GM23248 (cell line): ENCODE data around the gene RAB11FIP5. TPM values are rescaled to one million over a fixed set of nuclear protein-coding genes. Genes with fewer than 3 reads are reported as not detected.
"Not testable (repeated sequence)": the region's sequence is repeated elsewhere in the genome, so short reads cannot be mapped to it uniquely, and the experiment has no call there.

Experiments used
- DNase-seq: peaks from one replicate; pipeline ENCODE4 v3.0.0-alpha.2; 2015
- H2AFZ ChIP-seq: fragments of 200-600 bp; sonication (generic); 2 replicates; pipeline ENCODE4 v1.6.1; 2016; ENCODE audit warnings: antibody characterized with exemption
- H3F3A ChIP-seq: fragments of 200-600 bp; sonication (generic); 2 replicates; pipeline ENCODE4 v1.6.1; 2016; ENCODE audit warnings: mild to moderate bottlenecking, antibody characterized with exemption, mixed run types; ENCODE audit not compliant: insufficient read depth
- H3K27ac ChIP-seq: fragments of 200-600 bp; sonication (generic); 2 replicates; pipeline ENCODE4 v1.5.1; 2016; ENCODE audit warnings: mild to moderate bottlenecking
- H3K27me3 ChIP-seq: fragments of 200-600 bp; sonication (generic); replicated peaks from 2 replicates; pipeline ENCODE4 v1.6.1; 2016; ENCODE audit warnings: mild to moderate bottlenecking; ENCODE audit not compliant: insufficient read depth
- H3K36me3 ChIP-seq: fragments of 200-600 bp; sonication (generic); 2 replicates; pipeline ENCODE4 v1.6.1; 2016; ENCODE audit warnings: low read depth, mild to moderate bottlenecking
- H3K4me1 ChIP-seq: fragments of 200-600 bp; sonication (generic); 2 replicates; pipeline ENCODE4 v1.6.1; 2016; ENCODE audit warnings: mild to moderate bottlenecking; ENCODE audit not compliant: insufficient read depth
- H3K4me2 ChIP-seq: fragments of 200-600 bp; sonication (generic); one replicate; pipeline ENCODE4 v1.6.1; 2016; ENCODE audit warnings: mild to moderate bottlenecking; ENCODE audit not compliant: unreplicated experiment
- H3K4me3 ChIP-seq: fragments of 200-600 bp; sonication (generic); 2 replicates; pipeline ENCODE4 v1.5.1; 2016; ENCODE audit warnings: mild to moderate bottlenecking
- H3K79me2 ChIP-seq: fragments of 200-600 bp; sonication (generic); 2 replicates; pipeline ENCODE4 v1.6.1; 2016; ENCODE audit warnings: mild to moderate bottlenecking; ENCODE audit not compliant: insufficient read depth
- H3K9ac ChIP-seq: fragments of 200-600 bp; sonication (generic); 2 replicates; pipeline ENCODE4 v1.6.1; 2016; ENCODE audit warnings: mild to moderate bottlenecking
- H3K9me2 ChIP-seq: fragments of 200-600 bp; sonication (generic); 2 replicates; pipeline ENCODE4 v1.6.1; 2016; ENCODE audit warnings: mixed run types, mild to moderate bottlenecking, moderate library complexity; ENCODE audit not compliant: insufficient read depth
- H3K9me3 ChIP-seq: fragments of 200-600 bp; sonication (generic); one replicate; pipeline ENCODE4 v1.6.1; 2017; ENCODE audit warnings: low read depth
- H4K20me1 ChIP-seq: fragments of 200-600 bp; sonication (generic); 2 replicates; pipeline ENCODE4 v1.6.0; 2016; ENCODE audit not compliant: insufficient read depth
- EZH2 ChIP-seq: fragments of 200-600 bp; sonication (generic); IDR thresholded peaks from 2 replicates; pipeline ENCODE4 v1.6.1; 2018; ENCODE audit warnings: antibody characterized with exemption, mild to moderate bottlenecking; ENCODE audit not compliant: insufficient read depth, poor library complexity, severe bottlenecking
- EZH2phosphoT487 ChIP-seq: fragments of 200-600 bp; sonication (generic); IDR thresholded peaks from 2 replicates; pipeline ENCODE4 v1.6.1; 2018; ENCODE audit warnings: antibody characterized with exemption, moderate library complexity, mild to moderate bottlenecking, low read depth; ENCODE audit not compliant: insufficient read depth
- WGBS, 2 experiments: methylation state at CpG; one replicate each; pipeline ENCODE4 v1.1.6; 2015 to 2017; ENCODE audit warnings: low lambda C conversion rate in 2 of 2, low coverage in 1 of 2; ENCODE audit errors: missing lambda C conversion rate in 2 of 2; 5-methylcytosine and 5-hydroxymethylcytosine counted together
- in situ Hi-C: fragments of 300-500 bp; cut with MboI; formaldehyde crosslinking; loops from 2 replicates; pipeline ENCODE4 v1.15.0; 2020
- polyA plus RNA-seq: library from polyadenylated mRNA; unstranded; fragments of >200 nt; fragmentation: Nextera tagmentation; extraction: Ambion mirVana; gene quantifications from 2 replicates; pipeline ENCODE4 v1.2.1, GENCODE V29; 2016
- total RNA-seq: library from RNA; depleted of rRNA; stranded (reverse); fragments of >200 nt; shearing (Covaris generic); gene quantifications from 2 replicates; pipeline ENCODE4 v1.2.3, GENCODE V29; 2014

RAB11FIP5 gene
- total and polyA plus RNA-seq, 2 experiments from 2014 or later = 34.4 to 71.9 TPM

- peaks cover 100% of the 10 kb centered on the region for H3K79me2 ChIP-seq
- no peaks in the 10 kb centered on the region for H3K36me3 ChIP-seq
Measured at GRCh38 chr2:73095910-73096309, 16.8 kb downstream of the RAB11FIP5 start.

GRCh38 chr2:73093601-73094218, 19.0 kb downstream of the RAB11FIP5 start:
- in situ Hi-C loops, H3K9me2 ChIP-seq, H3K4me3 ChIP-seq, DNase-seq, H3K9me3 ChIP-seq, H2AFZ ChIP-seq, H3K27me3 ChIP-seq, H3K9ac ChIP-seq, H3K4me2 ChIP-seq, H3K27ac ChIP-seq, H3K36me3 ChIP-seq: not testable (repeated sequence)
- Histone ChIP-seq H4K20me1 (peaks cover 35% of the 10 kb centered on the region), H3K4me1 (peaks cover 36% of the 10 kb centered on the region), H3F3A (peaks cover 23% of the 10 kb centered on the region), H3K79me2 (peaks cover 95% of the 10 kb centered on the region)
- WGBS, 2 experiments = 89 to 91% methylated on average over 17 of the region's 17 CpGs

More at GRCh38 chr2:73095910-73096309, 16.8 kb downstream of the RAB11FIP5 start:
- DNase-seq = no peak
- H3K9ac ChIP-seq = no peak overlapping the region
- TF ChIP-seq EZH2phosphoT487 = no peak
- TF ChIP-seq EZH2 = no peak
- in situ Hi-C loops = no loop called here
- peaks cover 4% of the 10 kb centered on the region for H3F3A ChIP-seq
- 64 to 76% methylated on average over 3 of the region's 3 CpGs for WGBS, 2 experiments
- H3K9me3 ChIP-seq = no peaks in the 10 kb centered on the region
- no peak overlapping the region for H3K27ac ChIP-seq
- H3K27me3 ChIP-seq = no peaks in the 10 kb centered on the region
- no peaks in the 10 kb centered on the region for H3K9me2 ChIP-seq
- H4K20me1 ChIP-seq = peaks cover 39% of the 10 kb centered on the region
- no peak overlapping the region for H2AFZ ChIP-seq
- peaks cover 17% of the 10 kb centered on the region for H3K4me1 ChIP-seq
- no peak overlapping the region for H3K4me3 ChIP-seq
- no peak overlapping the region for H3K4me2 ChIP-seq

GRCh38 chr2:73092146-73092783, 20.5 kb downstream of the RAB11FIP5 start:
- H2AFZ ChIP-seq = no peak overlapping the region
- H3K4me3 ChIP-seq = no peak overlapping the region
- peaks cover 8% of the 10 kb centered on the region; the same call in 1 of the 2 replicates for H3K36me3 ChIP-seq
- peaks cover 21% of the 10 kb centered on the region for H4K20me1 ChIP-seq
- TF ChIP-seq EZH2phosphoT487 (no peak), EZH2 (no peak)
- no peak for DNase-seq
- no peak overlapping the region for H3K27ac ChIP-seq
- H3K9ac ChIP-seq = no peak overlapping the region
- no peak overlapping the region for H3K4me2 ChIP-seq
- no peaks in the 10 kb centered on the region for H3K9me2 ChIP-seq
- in situ Hi-C loops = no loop called here
- peaks cover 32% of the 10 kb centered on the region for H3K4me1 ChIP-seq
- peaks cover 23% of the 10 kb centered on the region for H3F3A ChIP-seq
- H3K9me3 ChIP-seq = no peaks in the 10 kb centered on the region
- 90 to 93% methylated on average over 7 of the region's 7 CpGs for WGBS, 2 experiments
- H3K27me3 ChIP-seq = no peaks in the 10 kb centered on the region
- peaks cover 95% of the 10 kb centered on the region for H3K79me2 ChIP-seq

- DNase-seq = no peak
- WGBS, 2 experiments = 89 to 90% methylated on average over 11 of the region's 11 CpGs
- Histone ChIP-seq H4K20me1 (peaks cover 19% of the 10 kb centered on the region; the same call in 1 of the 2 replicates), H3K9me2 (no peaks in the 10 kb centered on the region), H3K79me2 (peaks cover 95% of the 10 kb centered on the region), H3K27me3 (no peaks in the 10 kb centered on the region), H3K9me3 (no peaks in the 10 kb centered on the region), H3K9ac (no peak overlapping the region), H3K4me1 (peaks cover 30% of the 10 kb centered on the region), H3K36me3 (peaks cover 13% of the 10 kb centered on the region; the same call in 1 of the 2 replicates), H2AFZ (no peak overlapping the region), H3F3A (peaks cover 23% of the 10 kb centered on the region), H3K4me3 (no peak overlapping the region), H3K27ac (0 out of 2 replicates have a peak overlapping the region, but pooled peaks have one; percentile 4), H3K4me2 (no peak overlapping the region)
- no peak for TF ChIP-seq EZH2phosphoT487
- no peak for TF ChIP-seq EZH2
- in situ Hi-C loops = no loop called here
Measured at GRCh38 chr2:73091696-73092095, 21.1 kb downstream of the RAB11FIP5 start.
